ENCODE results near the gene PRR14L.

PRR14L gene

GRCh38 chr22:31647523-31648320 lies 102.2 kb downstream of the PRR14L start:
- H3K4me3 ChIP-seq = no peak overlapping the region
- no peaks in the 10 kb centered on the region for H3K4me1 ChIP-seq
- H4K20me1 ChIP-seq = peaks cover 21% of the 10 kb centered on the region
- no peak overlapping the region for H3K9ac ChIP-seq
- TF ChIP-seq Cebpa-rat (IDR thresholded peaks at IDR 0.05) = no peak
- H3K36me3 ChIP-seq = peaks cover 68% of the 10 kb centered on the region
- H3K27ac ChIP-seq = no peak overlapping the region
- no peaks in the 10 kb centered on the region for H3K27me3 ChIP-seq
- no peak overlapping the region for H3K4me2 ChIP-seq
- no peaks in the 10 kb centered on the region for H3K9me3 ChIP-seq

- H3K9me3 ChIP-seq = no peaks in the 10 kb centered on the region
- H3K4me1 ChIP-seq = no peaks in the 10 kb centered on the region
- no peak overlapping the region for H3K9ac ChIP-seq
- no peak overlapping the region for H3K4me2 ChIP-seq
- H3K4me3 ChIP-seq = no peak overlapping the region
- peaks cover 16% of the 10 kb centered on the region for H4K20me1 ChIP-seq
- no peak overlapping the region for H3K27ac ChIP-seq
- TF ChIP-seq Cebpa-rat (IDR thresholded peaks at IDR 0.05) = no peak
- peaks cover 75% of the 10 kb centered on the region for H3K36me3 ChIP-seq
- H3K27me3 ChIP-seq = no peaks in the 10 kb centered on the region
Observed at GRCh38 chr22:31647066-31647465, 102.9 kb downstream of the PRR14L start.

- TF ChIP-seq Cebpa-rat (IDR thresholded peaks at IDR 0.05) = no peak
- no peak overlapping the region for H3K9ac ChIP-seq
Observed at GRCh38 chr22:31646186-31647019, 103.5 kb downstream of the PRR14L start.

GRCh38 chr22:31639436-31640039 lies 110.4 kb downstream of the PRR14L start:
- no peaks in the 10 kb centered on the region for H3K27me3 ChIP-seq
- H3K4me3 ChIP-seq = peak overlapping the region; percentile 70
- H4K20me1 ChIP-seq = peaks cover 29% of the 10 kb centered on the region; the same call in 1 of the 2 replicates
- H3K4me2 ChIP-seq = peak overlapping the region; percentile 99
- H3K27ac ChIP-seq = peak overlapping the region; percentile 93
- H3K4me1 ChIP-seq = peaks cover 66% of the 10 kb centered on the region
- peaks cover 24% of the 10 kb centered on the region for H3K36me3 ChIP-seq
- H3K9ac ChIP-seq = peak overlapping the region; percentile 91
- TF ChIP-seq Cebpa-rat (IDR thresholded peaks at IDR 0.05) = no peak
- no peaks in the 10 kb centered on the region for H3K9me3 ChIP-seq

More at GRCh38 chr22:31646186-31647019, 103.5 kb downstream of the PRR14L start:
- no peak overlapping the region for H3K4me2 ChIP-seq
- H3K36me3 ChIP-seq = peaks cover 77% of the 10 kb centered on the region
- peaks cover 16% of the 10 kb centered on the region for H4K20me1 ChIP-seq
- H3K27me3 ChIP-seq = no peaks in the 10 kb centered on the region
- H3K9me3 ChIP-seq = no peaks in the 10 kb centered on the region
- peaks cover under 1% of the 10 kb centered on the region; the same call in 1 of the 2 replicates for H3K4me1 ChIP-seq
- H3K27ac ChIP-seq = no peak overlapping the region
- no peak overlapping the region for H3K4me3 ChIP-seq

- H3K36me3 ChIP-seq = peaks cover 19% of the 10 kb centered on the region
- no peak for TF ChIP-seq Cebpa-rat (IDR thresholded peaks at IDR 0.05)
- H3K27me3 ChIP-seq = no peaks in the 10 kb centered on the region
- H3K4me3 ChIP-seq = peak overlapping the region; percentile 70
- H3K9ac ChIP-seq = peak overlapping the region; percentile 91
- peaks cover 42% of the 10 kb centered on the region for H4K20me1 ChIP-seq
- peak overlapping the region; percentile 93 for H3K27ac ChIP-seq
- H3K4me1 ChIP-seq = peaks cover 81% of the 10 kb centered on the region
- H3K4me2 ChIP-seq = peak overlapping the region; percentile 99
- no peaks in the 10 kb centered on the region for H3K9me3 ChIP-seq
Observed at GRCh38 chr22:31637891-31638618, 111.9 kb downstream of the PRR14L start.

- no peaks in the 10 kb centered on the region for H3K27me3 ChIP-seq
- peaks cover 17% of the 10 kb centered on the region for H3K36me3 ChIP-seq
- H3K27ac ChIP-seq = peak overlapping the region; percentile 93
- no peaks in the 10 kb centered on the region for H3K9me3 ChIP-seq
- H3K9ac ChIP-seq = peak overlapping the region; percentile 91
- no peak for TF ChIP-seq Cebpa-rat (IDR thresholded peaks at IDR 0.05)
- peaks cover 47% of the 10 kb centered on the region for H4K20me1 ChIP-seq
- peak overlapping the region; percentile 99 for H3K4me2 ChIP-seq
- peak overlapping the region; percentile 70 for H3K4me3 ChIP-seq
- H3K4me1 ChIP-seq = peaks cover 87% of the 10 kb centered on the region
Observed at GRCh38 chr22:31637447-31637890, 112.5 kb downstream of the PRR14L start.

GRCh38 chr22:31635638-31636306 lies 114.2 kb downstream of the PRR14L start:
- Histone ChIP-seq H3K4me3 (no peak overlapping the region), H4K20me1 (peaks cover 55% of the 10 kb centered on the region), H3K9me3 (no peaks in the 10 kb centered on the region), H3K27ac (0 out of 2 replicates have a peak overlapping the region, but pooled peaks have one; percentile 24), H3K4me1 (peaks cover 97% of the 10 kb centered on the region), H3K36me3 (peaks cover 13% of the 10 kb centered on the region; the same call in 1 of the 2 replicates), H3K9ac (no peak overlapping the region), H3K4me2 (peak overlapping the region; percentile 37; the same call in 1 of the 2 replicates), H3K27me3 (no peaks in the 10 kb centered on the region)
- no peak for TF ChIP-seq Cebpa-rat (IDR thresholded peaks at IDR 0.05)

GRCh38 chr22:31631436-31631835 lies 118.5 kb downstream of the PRR14L start:
- TF ChIP-seq Cebpa-rat (IDR thresholded peaks at IDR 0.05) = no peak
- peak overlapping the region; percentile 95 for H3K27ac ChIP-seq
- peak overlapping the region; percentile 84 for H3K9ac ChIP-seq
- H3K9me3 ChIP-seq = no peaks in the 10 kb centered on the region
- H3K4me2 ChIP-seq = peak overlapping the region; percentile 89
- peaks cover 95% of the 10 kb centered on the region for H3K4me1 ChIP-seq
- H3K4me3 ChIP-seq = peak overlapping the region; percentile 66
- peaks cover 31% of the 10 kb centered on the region for H3K36me3 ChIP-seq
- H3K27me3 ChIP-seq = no peaks in the 10 kb centered on the region
- H4K20me1 ChIP-seq = peaks cover 79% of the 10 kb centered on the region
